OCI-LY3 (cell line): ENCODE results near the gene STYXL1.

Experiments
- H2AFZ ChIP-seq: fragments of 200-600, 300-600 bp; shearing (Covaris generic); 2 replicates; pipeline ENCODE4 v1.6.0; 2014; ENCODE audit warnings: antibody characterized with exemption, low read depth, low read length
- H3K27ac ChIP-seq: fragments of 200-600, 300-600 bp; sonication (generic); 2 replicates; pipeline ENCODE4 v1.5.1; 2014; ENCODE audit warnings: mild to moderate bottlenecking, low read length, moderate library complexity, mixed read lengths
- H3K27me3 ChIP-seq: fragments of 200-600, 300-600 bp; sonication (generic); 2 replicates; pipeline ENCODE4 v1.6.1; 2014; ENCODE audit warnings: low read depth, low read length, mixed read lengths
- H3K36me3 ChIP-seq: fragments of 200-600, 300-600 bp; sonication (generic); replicated peaks from 2 replicates; pipeline ENCODE3; 2014; ENCODE audit warnings: low read depth, low read length, mixed read lengths
- H3K4me1 ChIP-seq: fragments of 300-600, 200-600 bp; sonication (generic); 2 replicates; pipeline ENCODE4 v1.6.1; 2014; ENCODE audit warnings: low read length, mixed read lengths
- H3K4me2 ChIP-seq: fragments of 200-600, 300-600 bp; sonication (generic); 2 replicates; pipeline ENCODE4 v1.6.1; 2014; ENCODE audit warnings: low read length, mixed read lengths
- H3K4me3 ChIP-seq: fragments of 300-600, 200-600 bp; sonication (generic); 2 replicates; pipeline ENCODE4 v1.5.1; 2014; ENCODE audit warnings: antibody characterized with exemption, mild to moderate bottlenecking, low read length, moderate library complexity
- H3K79me2 ChIP-seq: fragments of 300-600, 200-600 bp; shearing (Covaris generic); 2 replicates; pipeline ENCODE4 v1.6.1; 2014; ENCODE audit warnings: mild to moderate bottlenecking, low read length, mixed read lengths
- H3K9ac ChIP-seq: fragments of 300-600, 200-600 bp; shearing (Covaris generic); 2 replicates; pipeline ENCODE4 v1.6.0; 2014; ENCODE audit warnings: mild to moderate bottlenecking, low read length, moderate library complexity
- H3K9me3 ChIP-seq: fragments of 200-600, 300-600 bp; shearing (Covaris generic); 2 replicates; pipeline ENCODE4 v1.6.1; 2014; ENCODE audit warnings: low read length, mixed read lengths; ENCODE audit not compliant: insufficient read depth
- H4K20me1 ChIP-seq: fragments of 200-600, 300-600 bp; sonication (generic); 2 replicates; pipeline ENCODE4 v1.6.1; 2016; ENCODE audit warnings: low read length, mixed read lengths; ENCODE audit not compliant: insufficient read depth
- CTCF ChIP-seq: fragments of 200-600, 300-600 bp; sonication (generic); IDR thresholded peaks from 2 replicates; pipeline ENCODE4 v1.5.1; 2014; ENCODE audit warnings: antibody characterized with exemption, low read length, low read depth
- EZH2phosphoT487 ChIP-seq: fragments of 200-600 bp; shearing (Covaris generic); IDR thresholded peaks from 2 replicates; pipeline ENCODE4 v1.6.1; 2018; ENCODE audit warnings: antibody characterized with exemption, mixed run types, low read depth

STYXL1 gene

GRCh38 chr7:75987805-75988567 lies 59.8 kb downstream of the STYXL1 start:
- peaks cover 2% of the 10 kb centered on the region for H3K36me3 ChIP-seq
- no peaks in the 10 kb centered on the region for H3K27me3 ChIP-seq
- H3K4me1 ChIP-seq = peaks cover 21% of the 10 kb centered on the region
- no peak overlapping the region; the same call in 1 of the 2 replicates for H3K4me2 ChIP-seq
- no peak overlapping the region for H3K9ac ChIP-seq
- no peaks in the 10 kb centered on the region for H3K79me2 ChIP-seq
- H2AFZ ChIP-seq = no peak overlapping the region
- H3K4me3 ChIP-seq = no peak overlapping the region
- H3K9me3 ChIP-seq = no peaks in the 10 kb centered on the region
- TF ChIP-seq CTCF (no peak), EZH2phosphoT487 (no peak)
- H4K20me1 ChIP-seq = no peaks in the 10 kb centered on the region
- H3K27ac ChIP-seq = no peak overlapping the region; the same call in 1 of the 2 replicates

DNA sequence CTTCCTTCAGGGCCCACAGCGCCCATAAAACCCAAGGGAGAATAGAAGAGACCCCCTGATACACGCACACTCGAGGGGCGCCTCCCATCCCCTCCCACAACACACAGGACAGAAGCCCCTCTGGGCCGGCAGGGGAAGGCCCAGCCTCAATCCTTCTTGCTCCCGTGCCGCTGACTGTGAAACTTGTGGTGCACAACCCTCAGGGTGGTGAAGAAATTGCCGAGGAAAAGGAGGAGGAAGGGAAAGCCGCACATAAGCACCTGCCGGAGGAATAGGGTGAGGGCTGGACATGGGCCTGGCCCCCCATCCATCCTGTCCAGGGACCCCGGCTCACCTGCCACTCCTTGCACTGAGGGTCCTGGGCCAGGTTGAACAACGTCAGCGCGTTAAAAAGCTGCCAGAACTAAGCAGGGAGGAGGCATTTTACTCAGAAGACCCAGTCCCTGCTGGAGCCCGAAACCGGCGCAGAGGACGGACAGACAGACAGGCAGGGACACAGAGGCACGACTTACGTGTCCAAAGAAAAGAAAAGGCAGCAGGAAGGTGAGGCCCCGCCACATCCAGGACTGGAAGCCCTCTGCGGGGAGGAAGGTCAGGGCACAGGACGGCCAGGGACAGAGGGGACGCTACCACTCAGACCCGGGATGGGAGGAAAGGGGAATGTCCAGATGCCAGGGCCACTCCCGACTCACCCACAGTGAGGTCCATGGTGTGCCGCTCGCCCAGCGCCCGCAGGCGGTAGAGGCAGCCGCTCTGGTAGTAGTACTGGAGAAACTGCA lies 60.6 kb downstream of the STYXL1 start:
- H4K20me1 ChIP-seq = no peaks in the 10 kb centered on the region
- no peak overlapping the region for H3K4me2 ChIP-seq
- no peak for TF ChIP-seq EZH2phosphoT487
- no peak for TF ChIP-seq CTCF
- no peak overlapping the region for H3K27ac ChIP-seq
- H3K4me1 ChIP-seq = peaks cover 21% of the 10 kb centered on the region
- no peak overlapping the region for H2AFZ ChIP-seq
- peaks cover 2% of the 10 kb centered on the region for H3K36me3 ChIP-seq
- no peaks in the 10 kb centered on the region for H3K27me3 ChIP-seq
- H3K4me3 ChIP-seq = no peak overlapping the region
- no peak overlapping the region for H3K9ac ChIP-seq
- H3K9me3 ChIP-seq = no peaks in the 10 kb centered on the region
- H3K79me2 ChIP-seq = no peaks in the 10 kb centered on the region

DNA sequence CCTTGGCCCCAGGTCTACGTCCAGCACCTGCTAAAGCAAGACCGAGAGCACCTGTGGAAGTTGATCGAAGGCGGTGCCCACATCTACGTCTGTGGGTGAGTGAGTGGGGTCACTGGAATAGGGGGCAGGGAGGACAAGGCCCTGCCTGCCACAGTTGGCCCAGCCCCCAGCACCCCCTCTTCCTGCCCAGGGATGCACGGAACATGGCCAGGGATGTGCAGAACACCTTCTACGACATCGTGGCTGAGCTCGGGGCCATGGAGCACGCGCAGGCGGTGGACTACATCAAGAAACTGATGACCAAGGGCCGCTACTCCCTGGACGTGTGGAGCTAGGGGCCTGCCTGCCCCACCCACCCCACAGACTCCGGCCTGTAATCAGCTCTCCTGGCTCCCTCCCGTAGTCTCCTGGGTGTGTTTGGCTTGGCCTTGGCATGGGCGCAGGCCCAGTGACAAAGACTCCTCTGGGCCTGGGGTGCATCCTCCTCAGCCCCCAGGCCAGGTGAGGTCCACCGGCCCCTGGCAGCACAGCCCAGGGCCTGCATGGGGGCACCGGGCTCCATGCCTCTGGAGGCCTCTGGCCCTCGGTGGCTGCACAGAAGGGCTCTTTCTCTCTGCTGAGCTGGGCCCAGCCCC lies 61.5 kb downstream of the STYXL1 start:
- H3K27ac ChIP-seq = no peak overlapping the region
- no peak overlapping the region for H3K9ac ChIP-seq
- H3K27me3 ChIP-seq = no peaks in the 10 kb centered on the region
- no peak overlapping the region for H3K4me3 ChIP-seq
- peaks cover 21% of the 10 kb centered on the region for H3K4me1 ChIP-seq
- H2AFZ ChIP-seq = no peak overlapping the region
- no peaks in the 10 kb centered on the region for H3K79me2 ChIP-seq
- TF ChIP-seq EZH2phosphoT487 (no peak), CTCF (no peak)
- no peaks in the 10 kb centered on the region for H4K20me1 ChIP-seq
- no peaks in the 10 kb centered on the region for H3K9me3 ChIP-seq
- peaks cover 2% of the 10 kb centered on the region for H3K36me3 ChIP-seq
- H3K4me2 ChIP-seq = no peak overlapping the region

GRCh38 chr7:75985518-75986146 lies 62.2 kb downstream of the STYXL1 start:
- Histone ChIP-seq H3K9ac (no peak overlapping the region), H3K36me3 (peaks cover 2% of the 10 kb centered on the region), H4K20me1 (no peaks in the 10 kb centered on the region), H3K9me3 (no peaks in the 10 kb centered on the region), H3K4me3 (no peak overlapping the region), H3K27me3 (no peaks in the 10 kb centered on the region), H2AFZ (no peak overlapping the region), H3K4me1 (peaks cover 21% of the 10 kb centered on the region), H3K27ac (no peak overlapping the region), H3K4me2 (no peak overlapping the region), H3K79me2 (no peaks in the 10 kb centered on the region)
- no peak for TF ChIP-seq CTCF
- no peak for TF ChIP-seq EZH2phosphoT487
